ENCODE results near the gene INPP1. TPM values are rescaled to one million over a fixed set of nuclear protein-coding genes. Genes with fewer than 3 reads are reported as not detected.

The INPP1 gene
- total and polyA plus RNA-seq, 2 donors from 2014 or later: 15.1 to 27.2 TPM

GRCh38 chr2:190342611-190343010, 778 bp upstream of the INPP1 start:
- intact Hi-C loops (cut with DNase I): no loop called here
- TF ChIP-seq CTCF (IDR thresholded peaks at IDR 0.05; ENCODE audit: borderline replicate concordance, extremely low read depth, insufficient read depth): no peak
- no peaks in the 10 kb centered on the region for H3K36me3 ChIP-seq (ENCODE audit: control insufficient read depth in 2 of 3, insufficient read depth in 3 of 3, low read length in 3 of 3)
- DNase-seq (no peak), FAIRE-seq (no peak)
- no peak overlapping the region for H3K9ac ChIP-seq (ENCODE audit: low read length in 3 of 3)
- H3K27ac ChIP-seq (ENCODE audit: low read depth in 2 of 2, low read length in 2 of 2): peak overlapping the region in 1 of 2 donors; percentile 35
- no peaks in the 10 kb centered on the region for H3K9me3 ChIP-seq (ENCODE audit: control insufficient read depth in 2 of 3, insufficient read depth in 1 of 3, low read length in 3 of 3)
- no peaks in the 10 kb centered on the region for H3K27me3 ChIP-seq (ENCODE audit: control insufficient read depth, insufficient read depth, low read length)
- no peak overlapping the region for H3K4me3 ChIP-seq (ENCODE audit: low read length in 3 of 3)
- H3K4me1 ChIP-seq (ENCODE audit: control insufficient read depth in 2 of 3, insufficient read depth in 2 of 3, low read depth in 1 of 3, low read length in 3 of 3): peaks cover 0 to 6% (median 0%) of the 10 kb centered on the region in 3 donors

- Histone ChIP-seq H3K9me3 (ENCODE audit: control insufficient read depth in 2 of 3, insufficient read depth in 1 of 3, low read length in 3 of 3) (no peaks in the 10 kb centered on the region), H3K4me3 (ENCODE audit: low read length in 3 of 3) (peak overlapping the region; percentile 46 to 73 (median 73)), H3K4me1 (ENCODE audit: control insufficient read depth in 2 of 3, insufficient read depth in 2 of 3, low read depth in 1 of 3, low read length in 3 of 3) (peaks cover 0 to 6% (median 0%) of the 10 kb centered on the region in 3 donors), H3K9ac (ENCODE audit: low read length in 3 of 3) (peak overlapping the region; percentile 18 to 78 (median 63)), H3K36me3 (ENCODE audit: control insufficient read depth in 2 of 3, insufficient read depth in 3 of 3, low read length in 3 of 3) (no peaks in the 10 kb centered on the region), H3K27ac (ENCODE audit: low read depth in 2 of 2, low read length in 2 of 2) (peak overlapping the region; percentile 84 to 94), H3K27me3 (ENCODE audit: control insufficient read depth, insufficient read depth, low read length) (no peaks in the 10 kb centered on the region)
- FAIRE-seq (no peak), DNase-seq (peak in 1 of 5 donors; percentile 57)
- TF ChIP-seq CTCF (IDR thresholded peaks at IDR 0.05; ENCODE audit: borderline replicate concordance, extremely low read depth, insufficient read depth): no peak
- intact Hi-C loops (cut with DNase I): no loop called here
These were observed 277 bp upstream of the INPP1 start for GRCh38 chr2:190343089-190343535.

GRCh38 chr2:190344276-190344827, 963 bp downstream of the INPP1 start:
- Histone ChIP-seq H3K9me3 (ENCODE audit: control insufficient read depth in 2 of 3, insufficient read depth in 1 of 3, low read length in 3 of 3) (no peaks in the 10 kb centered on the region), H3K4me3 (ENCODE audit: low read length in 3 of 3) (peak overlapping the region; percentile 28 to 73 (median 73)), H3K9ac (ENCODE audit: low read length in 3 of 3) (peak overlapping the region; percentile 27 to 79 (median 78)), H3K36me3 (ENCODE audit: control insufficient read depth in 2 of 3, insufficient read depth in 3 of 3, low read length in 3 of 3) (no peaks in the 10 kb centered on the region), H3K27ac (ENCODE audit: low read depth in 2 of 2, low read length in 2 of 2) (peak overlapping the region; percentile 84 to 94), H3K27me3 (ENCODE audit: control insufficient read depth, insufficient read depth, low read length) (no peaks in the 10 kb centered on the region), H3K4me1 (ENCODE audit: control insufficient read depth in 2 of 3, insufficient read depth in 2 of 3, low read depth in 1 of 3, low read length in 3 of 3) (peaks cover 0 to 6% (median 0%) of the 10 kb centered on the region in 3 donors)
- DNase-seq (peak in 4 of 5 donors; percentile 61 to 73 (median 71)), FAIRE-seq (no peak)
- peak; percentile 37 for TF ChIP-seq CTCF (IDR thresholded peaks at IDR 0.05; ENCODE audit: borderline replicate concordance, extremely low read depth, insufficient read depth)
- intact Hi-C loops (cut with DNase I): no loop called here
